Measurements from ENCODE around the gene RABAC1. TPM values are rescaled to one million over a fixed set of nuclear protein-coding genes. Genes with fewer than 3 reads are reported as not detected.
"Not testable (repeated sequence)": the region's sequence is repeated elsewhere in the genome, so short reads cannot be mapped to it uniquely, and the experiment has no call there.

The RABAC1 gene
- polyA plus RNA-seq, 1 donor = 45.4 TPM

DNA sequence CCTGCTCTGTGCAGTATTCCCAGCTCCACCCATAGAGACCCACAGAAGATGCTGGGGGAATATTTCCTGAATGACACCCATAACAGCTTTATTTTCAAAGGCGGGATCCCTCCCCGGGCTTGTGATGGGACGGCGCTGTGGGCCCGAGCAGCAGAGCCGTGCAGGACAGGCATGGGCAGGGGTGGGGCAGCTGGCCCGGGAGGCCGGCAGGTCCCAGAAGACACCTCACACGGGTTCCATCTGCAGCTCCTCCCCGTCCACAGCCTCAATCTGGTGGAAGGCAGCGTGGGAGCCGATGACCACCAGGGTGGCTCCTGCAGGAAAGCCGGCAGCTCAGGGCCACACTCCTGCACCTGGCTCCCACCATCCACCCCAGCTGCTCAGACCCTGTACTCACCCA lies 2.5 kb downstream of the RABAC1 start:
- DNase-seq = no peak

DNA sequence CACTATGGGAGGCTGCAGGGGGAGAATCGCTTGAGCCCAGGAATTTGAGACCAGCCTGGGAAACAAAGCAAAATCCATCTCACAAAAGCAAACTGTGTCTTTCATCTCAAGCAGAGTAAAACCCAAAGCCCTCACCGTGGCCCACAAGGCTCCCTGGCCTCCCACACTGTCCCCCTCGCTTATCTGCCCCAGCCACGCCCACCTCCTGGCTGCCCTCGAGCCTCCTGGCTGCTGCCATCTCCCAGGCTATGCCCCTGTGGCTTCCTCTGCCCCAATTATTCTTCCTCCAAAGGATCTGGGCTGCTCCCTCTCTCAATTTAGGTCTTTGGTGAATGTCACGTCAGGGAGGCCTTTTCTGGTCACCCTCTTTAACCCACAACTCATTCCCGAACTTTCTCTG lies 3.6 kb downstream of the RABAC1 start:
- no peak for DNase-seq

DNA sequence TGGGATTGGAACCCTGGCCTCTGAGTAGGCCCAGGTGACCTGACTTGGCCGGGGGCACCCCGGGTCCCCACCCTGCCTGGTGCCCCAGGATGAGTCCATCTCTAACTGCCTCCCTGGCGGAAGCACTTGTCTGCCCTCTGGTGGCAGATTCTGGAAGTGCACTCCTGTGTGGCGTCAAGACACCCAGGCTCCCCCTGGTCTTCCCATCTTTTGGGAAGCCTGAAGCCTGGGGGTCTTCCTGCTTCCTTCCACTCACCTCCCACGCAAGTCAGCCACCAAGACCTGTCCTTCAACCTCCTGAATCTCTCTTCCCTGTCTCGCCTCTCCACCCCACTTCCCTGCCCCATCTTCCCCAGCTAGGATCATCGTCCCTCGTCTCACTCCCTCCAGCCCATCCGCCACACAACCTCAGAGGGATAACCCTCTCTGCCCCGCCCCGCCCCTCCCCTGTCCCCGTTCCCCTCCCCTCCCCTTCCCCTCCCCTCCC lies 7.4 kb downstream of the RABAC1 start:
- DNase-seq = peak; percentile 60

DNA sequence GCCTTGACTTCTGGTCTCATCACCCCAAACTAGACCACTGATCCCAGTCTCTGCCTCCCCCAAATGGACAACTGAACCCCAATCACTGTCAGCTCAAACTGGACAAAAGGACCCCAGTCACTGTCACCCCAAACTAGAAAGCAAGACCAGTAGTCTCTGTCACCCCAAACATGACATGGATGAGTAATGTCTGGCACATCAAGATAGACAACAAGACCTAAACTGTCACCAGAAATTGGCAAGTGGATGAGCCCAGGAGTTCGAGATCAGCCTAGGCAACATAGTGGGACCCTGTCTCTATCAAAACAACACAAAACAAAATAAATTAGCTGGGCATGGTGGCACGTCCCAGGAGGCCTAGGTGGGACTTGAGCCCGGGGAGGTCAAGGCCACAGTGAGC lies 12.0 kb downstream of the RABAC1 start:
- DNase-seq = no peak

DNA sequence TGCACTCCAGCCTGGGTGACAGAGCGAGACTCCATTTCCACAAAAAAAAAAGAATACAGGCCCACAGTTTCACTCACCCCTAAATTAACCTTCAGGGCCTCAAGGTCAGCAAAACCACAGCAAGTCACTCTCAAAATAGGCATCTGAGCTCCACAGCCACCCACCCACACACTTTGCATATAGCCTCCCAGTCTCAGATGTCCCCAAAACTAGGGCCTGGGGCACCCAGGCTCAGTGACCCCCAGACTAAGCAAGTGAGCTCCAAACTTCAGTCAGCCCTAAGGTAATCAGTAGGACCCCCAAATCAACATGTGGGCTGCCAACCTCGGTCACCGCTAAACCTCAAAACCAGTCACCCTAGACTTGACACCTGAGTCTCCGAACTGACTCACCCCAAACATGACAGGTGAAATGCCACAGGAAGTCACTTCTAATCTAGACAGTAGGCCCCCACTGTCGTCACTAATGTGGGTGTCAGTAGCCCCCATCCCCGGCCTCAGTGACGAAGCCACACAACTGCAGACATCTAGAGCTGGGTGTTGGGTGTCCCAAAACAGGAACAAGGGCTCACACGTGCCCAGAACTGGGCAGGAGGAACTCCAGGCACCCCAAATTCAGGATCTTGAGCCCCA lies 13.9 kb downstream of the RABAC1 start:
- no peak for DNase-seq

DNA sequence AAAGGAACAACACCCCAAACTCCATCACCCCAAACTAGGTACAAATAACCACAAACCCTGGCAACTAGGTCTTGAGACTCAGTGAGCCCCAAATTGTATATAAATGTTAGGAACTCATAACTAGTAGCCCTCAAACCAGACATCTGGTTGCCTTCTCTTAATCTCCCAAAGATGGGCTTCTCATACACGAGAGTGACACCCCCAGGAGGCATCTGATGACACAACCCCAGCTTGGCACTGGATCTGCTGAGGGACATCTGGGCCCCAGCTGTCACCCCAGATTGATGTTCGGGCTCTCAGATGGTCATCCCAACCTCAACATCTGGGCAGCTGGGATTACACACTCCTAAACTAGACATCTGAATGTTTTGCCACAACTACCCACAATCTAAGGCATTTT lies 14.8 kb downstream of the RABAC1 start:
- no peak for DNase-seq

DNA sequence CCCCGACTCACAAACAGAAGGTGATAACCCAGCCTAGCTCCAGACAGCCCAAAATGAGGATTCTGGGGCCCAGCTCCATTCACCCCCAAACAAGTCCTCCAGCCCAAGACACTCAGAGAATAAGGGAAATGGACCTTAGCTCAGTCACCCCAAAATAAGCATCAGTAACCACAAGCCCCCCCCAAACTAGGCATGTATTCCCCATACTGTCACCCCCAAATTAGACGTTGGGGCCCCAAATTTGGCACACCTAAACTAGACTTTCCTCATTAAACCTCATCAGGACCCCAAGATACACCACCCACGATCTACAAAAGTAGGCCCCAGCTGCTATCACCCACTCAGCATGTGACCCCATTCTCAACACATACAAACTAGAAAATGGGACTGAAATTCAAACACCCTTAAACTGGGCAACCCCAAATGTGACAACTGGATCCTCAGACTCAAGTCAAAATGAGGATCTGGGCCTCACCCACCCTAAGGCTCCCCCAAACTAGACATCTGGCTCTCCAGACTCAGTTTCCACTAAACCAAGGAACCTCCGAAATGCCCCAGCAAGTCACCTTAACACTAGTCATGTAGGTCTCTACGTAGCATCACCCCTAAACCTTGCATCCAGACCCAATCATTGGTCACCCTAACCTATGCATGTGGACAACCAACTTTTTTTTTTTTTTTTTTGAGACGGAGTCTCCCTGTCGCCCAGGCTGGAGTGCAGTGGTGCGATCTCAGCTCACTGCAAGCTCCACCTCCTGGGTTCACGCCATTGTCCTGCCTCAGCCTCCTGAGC lies 17.5 kb downstream of the RABAC1 start:
- no peak for DNase-seq

DNA sequence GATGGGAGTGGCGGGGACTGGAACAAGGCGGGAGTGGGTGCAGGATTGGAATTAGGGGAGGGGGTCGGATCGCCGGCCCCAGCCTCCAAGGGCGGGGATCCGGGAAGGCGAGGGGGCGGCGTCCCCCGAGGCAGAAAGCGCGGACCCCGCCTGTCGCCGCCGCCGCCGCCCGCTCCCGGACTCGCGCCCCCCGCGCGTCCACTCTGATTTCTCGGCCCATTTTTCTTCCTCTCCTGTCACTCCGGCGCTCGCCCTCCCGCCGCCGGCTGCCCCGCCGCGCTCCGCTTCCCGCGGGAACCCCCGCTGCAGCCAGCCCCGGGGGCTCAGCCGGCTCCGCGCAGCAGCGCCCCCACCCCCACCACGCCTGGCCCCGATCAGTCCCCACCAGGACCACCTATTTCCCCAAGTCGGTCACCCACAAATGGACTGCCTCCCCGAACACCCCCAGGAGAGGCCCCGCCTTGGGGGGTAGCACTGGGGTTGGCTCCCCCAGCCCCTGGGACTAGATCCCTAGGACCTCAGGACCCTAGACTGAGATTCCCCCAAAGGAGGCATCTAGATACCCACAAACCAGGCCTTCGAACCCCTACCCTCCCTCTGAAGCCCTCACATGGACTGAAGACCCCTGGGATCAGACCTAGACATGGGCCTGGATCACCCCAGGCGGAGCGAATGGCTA lies 18.3 kb downstream of the RABAC1 start:
- no peak for DNase-seq

DNA sequence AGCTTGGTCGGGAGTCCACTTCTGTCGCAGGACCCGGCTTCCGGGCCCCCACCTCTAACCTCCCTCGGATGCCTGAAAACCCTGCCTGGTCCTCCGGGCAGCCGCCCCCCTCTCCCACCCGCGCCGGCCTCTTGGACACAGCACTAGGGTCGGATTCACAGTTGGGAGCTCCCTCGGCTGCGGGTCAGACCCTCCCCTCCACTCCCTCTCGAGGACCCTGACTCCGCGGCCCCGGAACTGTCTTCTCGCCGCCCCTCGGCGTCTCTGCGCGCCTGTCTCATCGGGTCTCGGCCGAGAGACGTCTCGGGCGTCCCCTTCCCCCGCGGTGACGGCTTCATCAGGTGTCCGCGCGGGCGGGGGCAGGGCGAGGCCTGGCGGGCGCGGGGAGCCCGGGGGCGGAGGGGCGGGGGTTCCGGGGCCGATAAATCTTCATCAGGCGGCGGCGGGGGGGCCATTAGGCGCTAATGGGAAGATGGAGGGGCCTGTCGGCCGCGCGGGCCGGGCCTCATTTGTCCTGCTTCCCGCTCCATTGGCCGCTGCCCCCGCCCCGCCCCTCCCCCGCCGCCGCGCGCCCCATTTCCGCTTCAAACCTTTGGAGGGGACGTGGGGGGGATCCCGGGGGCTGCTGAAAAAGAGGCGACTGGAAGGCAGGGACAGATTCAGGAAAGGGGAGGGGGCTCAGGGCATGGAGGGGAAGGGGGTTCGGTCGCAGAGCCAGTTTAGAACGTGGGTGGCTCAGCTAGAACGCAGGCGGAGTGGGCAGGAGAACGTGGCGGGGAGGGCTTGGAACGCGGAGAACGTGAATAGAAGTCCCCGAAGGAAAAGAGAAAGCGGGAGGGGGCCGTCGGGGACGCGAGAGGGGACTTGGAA lies 19.0 kb downstream of the RABAC1 start:
- peak; percentile 62 for DNase-seq

DNA sequence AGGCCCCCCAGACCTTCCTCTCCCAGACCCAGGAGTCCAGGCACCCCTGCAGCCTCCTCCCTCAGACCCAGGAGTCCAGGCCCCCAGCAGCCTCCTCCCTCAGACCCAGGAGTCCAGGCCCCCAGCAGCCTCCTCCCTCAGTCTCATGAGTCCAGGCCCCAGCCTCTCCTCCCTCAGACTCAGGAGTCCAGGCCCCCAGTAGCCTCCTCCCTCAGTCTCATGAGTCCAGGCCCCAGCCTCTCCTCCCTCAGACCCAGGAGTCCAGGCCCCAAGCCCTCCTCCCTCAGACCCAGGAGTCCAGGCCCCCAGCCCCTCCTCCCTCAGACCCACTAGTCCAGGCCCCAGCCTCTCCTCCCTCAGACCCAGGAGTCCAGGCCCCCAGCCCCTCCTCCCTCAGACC lies 19.9 kb downstream of the RABAC1 start:
- not testable (repeated sequence) for DNase-seq

DNA sequence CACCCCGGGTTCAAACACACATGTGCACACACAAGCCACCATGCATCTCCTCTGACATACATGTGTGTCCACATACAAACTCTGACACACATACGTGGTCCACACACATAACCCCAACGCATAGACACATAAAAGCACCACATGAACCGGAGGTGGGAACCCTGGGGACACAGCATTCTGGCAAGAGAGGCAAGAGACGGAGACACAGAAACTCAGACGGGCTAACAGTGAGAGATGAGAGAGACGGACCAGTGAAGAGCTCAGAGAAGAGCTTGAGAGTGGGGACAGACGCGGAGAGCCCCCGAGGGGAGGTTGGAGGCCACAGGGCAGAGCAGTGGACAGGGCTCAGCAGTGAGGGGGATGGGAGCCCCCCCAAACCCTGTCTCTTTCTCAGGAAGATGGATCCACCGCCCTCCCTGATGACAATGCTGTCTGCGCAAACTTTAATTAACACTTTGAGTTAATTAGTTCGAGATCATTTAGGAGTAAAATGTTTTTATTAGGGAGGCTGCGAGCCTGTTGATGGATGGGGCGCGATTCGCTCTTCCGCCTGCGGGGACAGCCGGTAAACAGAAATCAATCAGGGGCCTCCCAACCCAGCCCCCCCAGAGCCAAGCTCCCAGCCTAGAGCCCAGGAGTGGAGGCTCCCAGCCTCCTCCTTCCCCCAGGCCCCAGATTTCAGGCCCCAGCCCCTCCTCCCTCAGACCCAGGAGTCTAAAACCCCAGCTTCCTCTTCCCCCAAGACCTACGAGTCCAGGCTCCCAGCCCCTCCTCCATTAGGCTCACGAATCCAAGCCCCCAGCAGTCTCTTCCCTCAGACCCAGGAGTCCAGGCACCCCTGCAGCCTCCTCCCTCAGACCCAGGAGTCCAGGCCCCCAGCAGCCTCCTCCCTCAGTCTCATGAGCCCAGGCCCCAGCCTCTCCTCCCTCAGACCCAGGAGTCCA lies 21.3 kb downstream of the RABAC1 start:
- no peak for DNase-seq

DNA sequence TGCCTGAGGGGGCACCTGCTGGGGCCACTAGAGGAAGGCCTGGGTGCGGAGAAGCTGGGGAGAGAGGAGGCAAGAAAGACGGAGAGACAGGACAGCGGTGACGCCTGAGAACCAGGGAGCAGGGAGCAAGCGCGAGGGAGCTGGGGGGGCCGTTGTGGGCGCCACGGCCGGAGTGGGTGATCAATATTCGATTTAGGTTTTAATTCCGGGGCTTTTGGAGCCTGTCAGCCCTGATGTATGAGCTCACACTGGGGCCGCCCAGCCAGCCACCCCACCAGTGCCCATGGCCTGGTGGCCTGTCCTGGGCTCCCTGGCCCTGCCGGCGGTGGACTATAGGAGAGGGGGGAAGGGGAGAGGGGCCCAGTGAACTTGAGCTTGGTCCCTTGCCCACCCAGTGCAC lies 22.2 kb downstream of the RABAC1 start:
- DNase-seq = no peak

DNA sequence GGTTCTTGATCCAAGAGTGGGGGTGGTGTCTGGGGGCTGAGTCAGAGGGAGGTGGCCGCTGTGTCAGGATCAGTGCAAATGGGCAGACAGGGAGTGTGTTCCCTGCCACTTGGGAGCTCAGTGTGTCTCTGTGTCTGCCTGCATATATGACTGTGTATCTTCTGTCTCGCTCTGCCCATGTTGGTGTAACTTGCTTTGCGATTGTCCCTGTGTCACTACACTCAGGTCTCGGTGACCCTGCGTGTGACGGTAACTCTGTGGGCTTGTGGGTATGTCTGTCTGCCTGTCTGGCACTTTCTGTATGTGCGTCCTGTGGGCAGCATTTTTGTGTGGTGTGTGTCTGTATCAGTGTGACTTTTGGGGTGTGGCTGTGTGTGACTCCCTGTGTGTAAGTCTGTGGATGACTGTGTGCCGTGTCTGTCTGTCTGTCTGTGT lies 22.7 kb downstream of the RABAC1 start:
- DNase-seq = no peak

DNA sequence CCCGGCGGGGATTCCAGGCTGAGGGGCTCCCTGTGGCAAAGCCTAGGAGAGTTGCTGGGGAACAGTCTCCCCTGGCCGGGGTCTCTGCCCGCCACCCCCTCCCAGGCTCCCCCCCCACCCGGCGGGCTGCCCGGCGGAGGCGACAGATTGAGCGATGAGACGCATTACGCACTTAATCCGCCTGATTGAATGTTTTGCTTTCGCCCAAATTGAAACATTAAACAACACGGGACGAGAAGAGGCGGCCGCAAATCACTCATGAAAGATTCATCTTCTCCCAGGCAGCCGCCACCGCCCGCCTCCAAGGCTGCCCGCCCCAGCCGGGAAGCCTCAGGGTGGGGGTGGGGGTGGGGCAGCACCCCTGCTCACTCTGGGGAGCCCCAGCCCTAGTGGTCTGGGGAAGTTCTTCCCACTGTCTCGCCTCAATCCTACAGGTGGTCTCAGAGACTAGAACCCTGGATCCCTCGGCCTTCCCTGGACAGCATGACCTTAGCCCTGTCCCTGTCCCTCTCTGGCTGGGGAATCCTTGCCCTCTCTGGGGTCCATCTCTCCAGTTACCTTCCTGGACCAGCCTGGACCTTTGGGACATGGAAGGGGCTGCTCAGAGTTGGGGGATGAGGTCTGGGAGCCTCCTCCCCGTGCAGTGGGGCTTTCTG lies 23.2 kb downstream of the RABAC1 start:
- no peak for DNase-seq

DNA sequence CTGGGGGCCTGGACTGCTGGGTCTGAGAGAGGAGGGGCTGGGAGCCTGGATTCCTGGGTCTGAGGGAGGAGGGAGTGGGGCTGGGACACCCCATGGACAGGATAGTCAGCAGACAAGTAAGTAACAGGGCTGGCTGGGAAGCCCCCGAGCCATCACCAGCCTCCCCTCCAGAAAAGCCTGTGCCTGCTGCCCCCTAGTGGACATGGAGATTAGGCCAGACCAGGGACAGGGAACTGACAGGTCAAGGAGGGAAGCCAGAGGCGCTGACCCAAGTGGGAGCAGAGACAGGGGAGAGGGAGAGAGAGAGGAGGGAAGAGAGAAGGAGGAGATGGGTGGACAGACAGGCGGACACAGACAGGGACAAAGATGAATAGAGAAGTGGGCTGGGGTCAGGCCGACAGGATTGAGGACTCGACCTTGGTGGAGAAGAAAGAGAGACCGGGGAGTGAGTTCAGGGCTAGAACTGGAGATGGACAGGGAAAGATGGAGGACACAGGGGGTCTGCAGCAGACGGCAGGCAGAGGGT lies 24.2 kb downstream of the RABAC1 start:
- DNase-seq = peak; percentile 64

DNA sequence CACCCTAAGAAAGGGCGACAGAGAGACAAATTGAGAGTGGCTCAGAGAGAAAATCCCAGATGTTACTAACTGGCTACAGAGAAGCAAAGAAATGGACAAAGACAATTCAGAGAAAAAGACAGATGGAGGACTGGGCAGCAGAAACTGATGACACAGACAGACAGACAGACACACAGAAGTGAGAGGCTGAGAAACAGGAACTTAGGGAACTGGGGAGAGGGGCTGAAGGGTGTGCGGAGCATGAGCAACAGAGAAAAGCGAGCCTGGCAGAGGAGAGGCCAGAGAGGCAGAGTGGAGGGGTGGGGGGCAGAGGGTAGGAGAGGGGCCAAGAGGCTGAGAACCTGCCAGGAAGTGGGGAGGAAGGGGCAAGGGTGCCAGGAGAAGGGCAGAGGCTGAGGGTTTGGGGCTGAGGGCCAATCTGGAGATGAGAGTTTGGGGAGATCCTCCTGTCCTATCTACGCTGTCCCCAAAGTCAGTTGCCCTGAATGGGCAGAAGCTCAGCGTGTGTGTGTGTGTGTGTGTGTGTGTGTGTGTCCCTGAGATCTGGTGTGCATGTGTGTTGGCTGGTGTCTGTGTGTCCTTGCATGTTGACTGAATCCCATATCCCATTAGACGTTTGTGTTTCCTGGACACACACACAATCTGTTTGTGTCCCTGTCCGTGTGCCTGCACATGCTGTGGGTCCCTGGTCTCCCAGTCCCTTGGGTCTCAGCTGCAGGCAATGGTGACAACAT lies 25.3 kb downstream of the RABAC1 start:
- no peak for DNase-seq

DNA sequence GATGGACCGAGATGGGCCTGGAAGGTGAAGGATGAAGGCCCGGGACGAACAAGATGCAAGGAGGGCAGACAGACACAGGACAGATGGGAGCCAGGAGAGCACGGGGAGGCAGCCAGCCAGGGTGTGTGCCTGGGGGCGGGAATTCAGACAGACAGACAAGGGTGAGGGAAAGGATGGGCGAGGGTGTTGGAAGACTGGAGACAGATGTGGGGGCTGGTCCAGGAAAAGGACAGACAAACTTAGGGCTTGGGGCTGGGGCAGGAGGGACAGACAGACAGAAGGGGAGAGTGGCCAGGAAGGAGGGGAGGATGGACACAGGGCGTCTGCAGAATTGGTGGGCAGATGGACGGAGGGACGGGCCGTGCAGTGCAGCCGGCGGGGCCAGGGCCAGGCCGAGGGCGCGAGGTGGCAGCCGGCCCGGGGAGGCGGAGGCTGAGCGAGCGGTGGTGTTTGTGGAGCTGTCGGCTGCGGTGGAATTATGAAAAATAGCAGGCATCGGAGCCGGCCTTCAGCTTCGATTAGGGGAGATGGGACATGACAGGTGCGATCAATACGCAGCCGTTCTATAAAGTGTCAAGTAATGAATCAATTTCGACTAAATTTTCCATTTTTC lies 26.3 kb downstream of the RABAC1 start:
- DNase-seq = no peak

DNA sequence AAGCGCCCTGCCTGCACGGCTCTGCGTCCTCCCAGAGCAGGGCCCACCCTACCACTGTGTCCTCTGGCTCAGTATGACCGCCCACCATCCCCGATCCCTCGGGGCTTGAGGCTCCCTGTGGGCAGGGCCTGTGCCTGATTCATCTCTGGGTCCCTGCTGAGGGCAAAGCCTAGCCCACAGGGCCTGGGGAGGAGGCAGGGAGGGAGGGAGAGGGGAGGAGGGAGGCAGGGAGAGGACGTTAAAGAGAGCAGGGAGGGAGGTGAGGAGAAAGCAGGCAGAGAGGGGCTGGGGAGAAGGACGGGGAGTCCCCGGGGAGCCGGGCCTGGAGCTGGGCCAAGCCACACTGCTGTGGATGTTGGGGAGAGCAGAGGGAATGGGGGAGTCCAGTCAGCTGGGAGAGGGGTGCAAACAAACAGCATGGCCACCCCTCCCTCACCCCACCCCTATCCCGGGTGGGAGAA lies 26.8 kb downstream of the RABAC1 start:
- DNase-seq = no peak
